HG02852 (cell line): Measurements from ENCODE around the gene EIF2B2.

ENCODE experiments used
- ATAC-seq: cut with Tn5 transposase; IDR thresholded peaks from one replicate; pipeline ENCODE4 v1.9.1; 2021; ENCODE audit warnings: mild to moderate bottlenecking, moderate library complexity; ENCODE audit not compliant: unreplicated experiment

Gene EIF2B2

GRCh38 chr14:75040959-75041358 is 38.2 kb downstream of the EIF2B2 start:
- ATAC-seq = no peak

- ATAC-seq = no peak
Measured at GRCh38 chr14:75041613-75042012, 38.9 kb downstream of the EIF2B2 start.

- ATAC-seq = no peak
Measured at GRCh38 chr14:75042035-75042434, 39.3 kb downstream of the EIF2B2 start.

DNA sequence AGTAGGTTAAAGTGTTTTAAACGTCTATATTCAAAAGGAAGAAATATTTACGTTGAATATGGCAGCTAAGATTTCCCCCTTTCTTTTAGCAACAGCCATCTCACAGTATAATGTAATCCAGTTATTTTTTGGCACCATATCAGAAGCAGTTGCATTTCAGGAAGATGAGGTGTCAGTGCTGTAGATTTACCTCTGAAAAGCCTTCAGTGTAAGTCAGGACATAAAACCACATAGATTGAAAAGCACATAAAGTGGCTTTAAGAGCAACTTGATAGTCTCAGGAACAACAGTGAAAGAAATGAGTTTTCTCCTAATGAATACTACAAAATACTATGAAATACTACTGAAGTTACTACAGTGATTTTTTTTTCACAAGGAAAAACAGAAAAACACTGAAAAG is 41.6 kb downstream of the EIF2B2 start:
- ATAC-seq = no peak

- no peak for ATAC-seq
Measured at GRCh38 chr14:75044752-75045151, 42.0 kb downstream of the EIF2B2 start.

DNA sequence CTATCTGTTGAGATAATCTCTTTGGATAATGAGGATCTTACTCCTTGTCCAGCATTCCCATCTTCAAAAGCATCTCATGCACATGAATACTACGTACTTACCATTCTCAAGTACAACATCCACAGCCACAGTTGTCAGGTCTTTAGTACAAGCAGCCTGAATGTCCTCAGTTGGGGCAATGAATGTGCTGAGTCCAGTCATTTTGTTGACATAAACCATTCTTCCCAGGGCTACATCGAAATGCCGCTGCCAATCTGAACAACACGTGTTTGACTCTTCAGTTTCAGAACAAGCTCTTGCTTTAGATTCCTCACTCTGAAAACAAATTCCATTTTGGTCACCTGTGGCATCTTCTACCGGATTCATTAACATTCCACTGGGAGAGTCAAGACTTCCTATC is 43.6 kb downstream of the EIF2B2 start:
- no peak for ATAC-seq

DNA sequence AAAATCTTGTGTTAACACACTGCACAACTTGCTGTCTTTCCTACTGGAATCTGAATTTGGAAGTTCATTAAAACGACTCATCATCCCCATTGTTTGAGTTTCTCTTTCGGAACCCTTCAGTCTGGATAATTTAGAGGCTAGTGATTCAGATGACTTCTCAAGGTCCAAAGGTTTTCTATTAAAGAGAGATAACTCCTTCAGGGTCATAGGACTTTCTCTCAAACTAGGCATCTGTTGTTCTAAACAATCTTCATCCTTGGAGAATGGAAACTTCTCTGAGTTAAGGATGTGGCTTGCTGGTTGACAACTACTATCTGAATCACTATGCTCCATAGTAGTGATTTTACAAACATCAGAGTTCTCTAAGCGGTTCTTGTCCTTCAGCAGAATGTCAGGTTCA is 44.2 kb downstream of the EIF2B2 start:
- no peak for ATAC-seq

DNA sequence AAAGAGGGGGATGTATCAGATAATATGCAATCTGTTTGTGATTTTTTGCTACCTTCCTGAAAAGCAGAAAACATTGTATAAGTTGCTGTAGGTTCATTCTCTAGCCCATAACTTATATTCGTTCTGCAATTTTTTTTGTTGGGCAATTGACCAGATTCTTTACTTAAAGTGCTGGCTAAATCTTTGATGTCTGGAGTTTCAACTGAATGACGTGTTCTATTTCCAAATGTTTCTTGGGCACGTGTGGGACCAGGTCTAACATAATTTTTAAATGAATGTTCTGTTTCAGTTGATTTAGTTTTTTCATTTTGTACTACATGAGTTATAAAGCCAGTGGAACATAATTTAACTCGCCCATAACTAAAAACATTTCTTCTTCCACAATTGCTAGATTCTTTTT is 44.8 kb downstream of the EIF2B2 start:
- ATAC-seq = no peak

DNA sequence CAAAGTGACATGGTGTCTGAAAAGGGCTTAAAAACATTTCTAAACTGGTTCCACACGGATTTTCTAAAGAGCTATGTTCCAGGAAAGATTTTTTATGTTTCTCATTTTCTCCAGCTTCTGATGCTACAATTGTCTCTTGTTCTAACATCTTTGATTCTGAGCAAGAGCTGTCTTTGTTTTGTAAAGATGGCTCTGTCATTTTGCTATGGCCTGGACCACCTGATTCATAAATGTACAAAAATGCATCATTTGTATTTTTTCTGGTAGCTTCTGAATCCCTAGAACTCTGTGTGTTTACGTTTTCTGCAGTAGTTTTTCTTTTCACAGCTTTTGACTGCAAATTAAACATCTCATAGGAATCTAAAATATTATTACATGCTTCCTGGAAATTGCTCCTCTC is 45.4 kb downstream of the EIF2B2 start:
- ATAC-seq = no peak

DNA sequence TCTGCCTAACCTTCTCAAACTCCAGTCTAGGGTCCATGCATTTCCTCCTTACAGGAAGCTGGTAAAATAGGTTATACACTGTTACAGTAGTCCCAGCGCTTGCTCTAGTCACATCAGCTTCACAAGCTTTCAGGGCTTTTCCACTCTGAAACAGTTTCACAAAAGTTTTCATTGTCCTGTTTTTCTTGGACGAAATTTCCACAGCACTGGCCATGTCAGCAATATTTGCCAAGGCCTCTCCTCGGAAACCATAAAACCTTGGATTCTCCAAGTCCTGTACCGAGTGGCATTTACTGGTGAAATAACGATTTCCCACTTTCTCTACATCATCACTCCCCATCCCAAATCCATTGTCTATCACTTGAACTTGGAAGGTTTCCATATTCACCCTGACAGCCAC is 46.4 kb downstream of the EIF2B2 start:
- no peak for ATAC-seq

- no peak for ATAC-seq
Measured at GRCh38 chr14:75049731-75050201, 47.0 kb downstream of the EIF2B2 start.

- peak; percentile 67 for ATAC-seq
Measured at GRCh38 chr14:75050852-75051555, 48.3 kb downstream of the EIF2B2 start, which contains the start of gene MLH3. Gene MLH3 (minus strand): TSS chr14:75051467. CDS start chr14:75049655, 1,812 bp downstream.

- no peak for ATAC-seq
Measured at GRCh38 chr14:75051556-75051899, 48.8 kb downstream of the EIF2B2 start.

- ATAC-seq = no peak
Measured at GRCh38 chr14:75053396-75054291, 50.9 kb downstream of the EIF2B2 start.

DNA sequence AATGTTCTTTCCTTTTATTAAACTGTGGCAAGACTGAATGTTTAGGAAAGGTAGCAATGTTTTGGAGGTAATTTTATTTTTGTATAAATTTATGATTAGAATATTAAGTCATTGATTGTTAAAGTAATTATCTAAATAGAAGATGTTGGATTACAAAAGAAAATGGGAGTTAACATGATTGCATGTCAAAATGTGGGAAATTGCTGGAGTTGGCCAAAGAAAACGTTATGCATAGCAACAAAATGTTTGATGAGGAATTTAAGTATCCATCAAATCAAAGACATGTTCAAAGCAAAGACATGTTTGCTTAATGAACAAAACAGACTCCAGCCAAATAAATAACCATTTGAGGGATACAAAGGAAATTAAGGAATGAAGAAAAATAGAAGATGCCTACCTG is 51.7 kb downstream of the EIF2B2 start:
- ATAC-seq = no peak

DNA sequence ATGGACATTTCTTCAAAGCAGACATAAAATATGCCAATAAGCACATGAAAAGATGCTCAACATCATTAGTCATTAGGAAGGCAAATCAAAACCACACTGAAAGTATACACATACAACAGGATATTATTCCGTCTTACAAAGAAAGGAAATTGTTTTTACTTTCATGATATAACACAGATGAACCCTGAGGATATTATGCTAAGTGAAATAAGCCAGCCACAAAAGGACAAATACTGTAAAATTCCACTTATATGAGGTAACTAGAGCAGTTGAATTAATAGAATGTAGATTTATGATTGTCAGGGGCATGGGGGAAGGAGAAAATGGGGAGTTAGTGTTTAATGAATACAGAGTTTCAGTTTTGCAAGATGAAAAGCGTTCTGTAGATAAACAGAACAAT is 56.9 kb downstream of the EIF2B2 start:
- no peak for ATAC-seq

- ATAC-seq = no peak
Measured at GRCh38 chr14:75060420-75060819, 57.7 kb downstream of the EIF2B2 start.
